ENCODE results near the gene ITGAX.

- TF ChIP-seq CTCF (IDR thresholded peaks at IDR 0.05) (no peak), POLR2AphosphoS5 (IDR thresholded peaks at IDR 0.05) (no peak), POLR2A (IDR thresholded peaks at IDR 0.05) (no peak)
These were observed 61.4 kb downstream of the ITGAX start for GRCh38 chr16:31416371-31416770.

Data from stomach (tissue), 4 donors.